ENCODE results near the gene ZNF230.

- TF ChIP-seq CTCF (IDR thresholded peaks at IDR 0.05; ENCODE audit: low read depth, low read length, missing input control), result no peak
- no peak for TF ChIP-seq RAD21 (IDR thresholded peaks at IDR 0.05)
- TF ChIP-seq FOXA1 (IDR thresholded peaks at IDR 0.05), result no peak
- no peak for TF ChIP-seq TAF1 (conservative IDR thresholded peaks at IDR 0.05)
- no peak for TF ChIP-seq ZBTB33 (IDR thresholded peaks at IDR 0.05)
- no peak for TF ChIP-seq JUND (IDR thresholded peaks at IDR 0.05)
- no peak for TF ChIP-seq MAX (IDR thresholded peaks at IDR 0.05)
- TF ChIP-seq HNF4A (conservative IDR thresholded peaks at IDR 0.05), result no peak
These were observed 16.7 kb downstream of the ZNF230 start for GRCh38 chr19:44019498-44019897.
